Measurements from ENCODE around the gene PARVA. TPM values are rescaled to one million over a fixed set of nuclear protein-coding genes. Genes with fewer than 3 reads are reported as not detected.

The PARVA gene
- total RNA-seq, 1 donor from 2014 or later = 144 TPM

GRCh38 chr11:12416552-12416951 is 39.2 kb downstream of the PARVA start:
- peak overlapping the region; percentile 55 for H3K27ac Mint-ChIP-seq (ENCODE audit: unreplicated experiment)
- no peak for DNase-seq (ENCODE audit: extremely low spot score, unreplicated experiment)
- H3K27me3 Mint-ChIP-seq (ENCODE audit: unreplicated experiment) = no peaks in the 10 kb centered on the region
- no peak overlapping the region for H3K4me3 Mint-ChIP-seq (ENCODE audit: unreplicated experiment)
- H3K4me1 Mint-ChIP-seq (ENCODE audit: unreplicated experiment) = peaks cover 92% of the 10 kb centered on the region
- no peak for TF ChIP-seq CTCF (IDR thresholded peaks at IDR 0.05)
- no peaks in the 10 kb centered on the region for H3K36me3 Mint-ChIP-seq (ENCODE audit: unreplicated experiment)
- H3K9me3 Mint-ChIP-seq (ENCODE audit: unreplicated experiment) = no peaks in the 10 kb centered on the region

- Mint-ChIP-seq H3K4me3 (ENCODE audit: unreplicated experiment) (no peak overlapping the region), H3K27me3 (ENCODE audit: unreplicated experiment) (no peaks in the 10 kb centered on the region), H3K9me3 (ENCODE audit: unreplicated experiment) (no peaks in the 10 kb centered on the region), H3K36me3 (ENCODE audit: unreplicated experiment) (no peaks in the 10 kb centered on the region), H3K27ac (ENCODE audit: unreplicated experiment) (peak overlapping the region; percentile 95), H3K4me1 (ENCODE audit: unreplicated experiment) (peaks cover 79% of the 10 kb centered on the region)
- DNase-seq (ENCODE audit: extremely low spot score, unreplicated experiment) = no peak
- no peak for TF ChIP-seq CTCF (IDR thresholded peaks at IDR 0.05)
These were observed 40.6 kb downstream of the PARVA start for GRCh38 chr11:12417691-12418611.

GRCh38 chr11:12420040-12420439 is 42.7 kb downstream of the PARVA start:
- H3K4me1 Mint-ChIP-seq (ENCODE audit: unreplicated experiment) = peaks cover 60% of the 10 kb centered on the region
- H3K27ac Mint-ChIP-seq (ENCODE audit: unreplicated experiment) = peak overlapping the region; percentile 24

GRCh38 chr11:12420706-12421105 is 43.3 kb downstream of the PARVA start:
- H3K4me3 Mint-ChIP-seq (ENCODE audit: unreplicated experiment) = no peak overlapping the region

More at GRCh38 chr11:12420040-12420439, 42.7 kb downstream of the PARVA start:
- H3K4me3 Mint-ChIP-seq (ENCODE audit: unreplicated experiment) = no peak overlapping the region
- H3K27me3 Mint-ChIP-seq (ENCODE audit: unreplicated experiment) = no peaks in the 10 kb centered on the region
- H3K36me3 Mint-ChIP-seq (ENCODE audit: unreplicated experiment) = no peaks in the 10 kb centered on the region
- H3K9me3 Mint-ChIP-seq (ENCODE audit: unreplicated experiment) = no peaks in the 10 kb centered on the region
- TF ChIP-seq CTCF (IDR thresholded peaks at IDR 0.05) = no peak
- DNase-seq (ENCODE audit: extremely low spot score, unreplicated experiment) = no peak

More at GRCh38 chr11:12420706-12421105, 43.3 kb downstream of the PARVA start:
- Mint-ChIP-seq H3K4me1 (ENCODE audit: unreplicated experiment) (peaks cover 57% of the 10 kb centered on the region), H3K9me3 (ENCODE audit: unreplicated experiment) (no peaks in the 10 kb centered on the region), H3K36me3 (ENCODE audit: unreplicated experiment) (no peaks in the 10 kb centered on the region), H3K27ac (ENCODE audit: unreplicated experiment) (peak overlapping the region; percentile 24), H3K27me3 (ENCODE audit: unreplicated experiment) (no peaks in the 10 kb centered on the region)
- no peak for DNase-seq (ENCODE audit: extremely low spot score, unreplicated experiment)
- TF ChIP-seq CTCF (IDR thresholded peaks at IDR 0.05) = no peak

Measured in osteocyte (in vitro differentiated cells).